SK-N-SH treated with all-trans-retinoic acid at 6 μM for 48 hours (cell line): Measurements from ENCODE around the gene COL10A1.

Experiments
- ATAC-seq: fragments of 200-7000 bp; cut with Tn5 transposase; 3 replicates; pipeline ENCODE4 v1.9.1; 2020; ENCODE audit warnings: mild to moderate bottlenecking, moderate library complexity
- ARNTL ChIP-seq: fragments of 450-650 bp; formaldehyde crosslinking; IDR thresholded peaks from 2 replicates; pipeline ENCODE4 v1.5.0; 2020; ENCODE audit warnings: low read depth, mild to moderate bottlenecking, moderate library complexity, borderline replicate concordance
- BACH2 ChIP-seq: fragments of 250-450 bp; sonication (Bioruptor Pico); IDR thresholded peaks from 2 replicates; pipeline ENCODE4 v1.9.0; 2021; ENCODE audit warnings: mild to moderate bottlenecking, borderline replicate concordance
- CREB5 ChIP-seq: fragments of 250-450 bp; sonication (Bioruptor Pico); IDR thresholded peaks from 2 replicates; pipeline ENCODE4 v1.5.1; 2020; ENCODE audit warnings: low read depth, mild to moderate bottlenecking, moderate library complexity
- CSDC2 ChIP-seq: fragments of 250-450 bp; sonication (Bioruptor Pico); IDR thresholded peaks from 2 replicates; pipeline ENCODE4 v1.5.0; 2020; ENCODE audit warnings: mild to moderate bottlenecking, moderate library complexity
- ESRRG ChIP-seq: fragments of 250-450 bp; sonication (Bioruptor Pico); IDR thresholded peaks from 2 replicates; pipeline ENCODE4 v1.6.1; 2021; ENCODE audit warnings: mild to moderate bottlenecking
- ISL1 ChIP-seq: fragments of 250-450 bp; sonication (Bioruptor Pico); IDR thresholded peaks from 2 replicates; pipeline ENCODE4 v2.1.2; 2022; ENCODE audit warnings: mild to moderate bottlenecking, moderate library complexity
- OSR1 ChIP-seq: fragments of 250-450 bp; sonication (Bioruptor Pico); IDR thresholded peaks from 2 replicates; pipeline ENCODE4 v1.8.0; 2022; ENCODE audit warnings: moderate library complexity, mild to moderate bottlenecking, inconsistent platforms
- PPARA ChIP-seq: fragments of 250-450 bp; sonication (Bioruptor Pico); IDR thresholded peaks from 2 replicates; pipeline ENCODE4 v1.5.0; 2020; ENCODE audit warnings: mild to moderate bottlenecking, borderline replicate concordance
- RARB ChIP-seq: fragments of 250-450 bp; sonication (Bioruptor Pico); IDR thresholded peaks from 2 replicates; pipeline ENCODE4 v1.8.0; 2021; ENCODE audit warnings: mild to moderate bottlenecking, moderate library complexity
- SNAI2 ChIP-seq: fragments of 250-450 bp; sonication (Bioruptor Pico); IDR thresholded peaks from 2 replicates; pipeline ENCODE4 v1.5.0; 2020; ENCODE audit warnings: mild to moderate bottlenecking, moderate library complexity
- TCF4 ChIP-seq: fragments of 250-450 bp; sonication (Bioruptor Pico); IDR thresholded peaks from 2 replicates; pipeline ENCODE4 v1.8.0; 2021; ENCODE audit warnings: mild to moderate bottlenecking, moderate library complexity, borderline replicate concordance
- TOX ChIP-seq: fragments of 250-450 bp; sonication (Bioruptor Pico); IDR thresholded peaks from 2 replicates; pipeline ENCODE4 v1.8.0; 2021; ENCODE audit warnings: mild to moderate bottlenecking, moderate library complexity, borderline replicate concordance
- TSHZ2 ChIP-seq: fragments of 250-450 bp; sonication (Bioruptor Pico); IDR thresholded peaks from 2 replicates; pipeline ENCODE4 v1.5.0; 2020; ENCODE audit warnings: mild to moderate bottlenecking, moderate library complexity
- ZC3H10 ChIP-seq: fragments of 250-450 bp; sonication (Bioruptor Pico); IDR thresholded peaks from 2 replicates; pipeline ENCODE4 v1.5.1; 2021; ENCODE audit warnings: mild to moderate bottlenecking, moderate library complexity
- ZFP3 ChIP-seq: fragments of 250-450 bp; sonication (Bioruptor Pico); IDR thresholded peaks from 2 replicates; pipeline ENCODE4 v1.5.0; 2020; ENCODE audit warnings: mild to moderate bottlenecking, moderate library complexity
- ZFP30 ChIP-seq: fragments of 450-650 bp; formaldehyde crosslinking; IDR thresholded peaks from 2 replicates; pipeline ENCODE4 v1.5.0; 2022; ENCODE audit warnings: mild to moderate bottlenecking, moderate library complexity
- ZNF565 ChIP-seq: fragments of 450-650 bp; formaldehyde crosslinking; conservative IDR thresholded peaks from 2 replicates; pipeline ENCODE4 v1.5.0; 2020; ENCODE audit warnings: low read depth, mild to moderate bottlenecking, moderate library complexity
- ZNF70 ChIP-seq: fragments of 450-650 bp; formaldehyde crosslinking; IDR thresholded peaks from 2 replicates; pipeline ENCODE4 v1.5.0; 2020; ENCODE audit warnings: mild to moderate bottlenecking, moderate library complexity
- TF ChIP-seq, protein P1 (sequence below): fragments of 250-450 bp; sonication (Bioruptor Pico); IDR thresholded peaks from 2 replicates; pipeline ENCODE4 v1.8.0; 2021; ENCODE audit warnings: low read depth, mild to moderate bottlenecking, moderate library complexity, borderline replicate concordance
- TF ChIP-seq, protein P2 (sequence below): fragments of 250-450 bp; sonication (Bioruptor Pico); IDR thresholded peaks from 2 replicates; pipeline ENCODE4 v1.8.0; 2020; ENCODE audit warnings: mild to moderate bottlenecking, moderate library complexity, borderline replicate concordance
- TF ChIP-seq, protein P3 (sequence below): fragments of 250-450 bp; sonication (Bioruptor Pico); IDR thresholded peaks from 2 replicates; pipeline ENCODE4 v1.5.1; 2021; ENCODE audit warnings: mild to moderate bottlenecking, moderate library complexity

COL10A1 gene

GRCh38 chr6:116139917-116140316, 14.0 kb upstream of the COL10A1 start (continued):
- TF ChIP-seq TSHZ2 (CRISPR knock-in tag) (no peak), ISL1 (no peak), RARB (CRISPR knock-in tag) (no peak), ZNF70 (CRISPR knock-in tag) (no peak)

GRCh38 chr6:116136933-116137340, 11.0 kb upstream of the COL10A1 start:
- no peak for ATAC-seq
- TF ChIP-seq SNAI2 (CRISPR knock-in tag) (no peak), CSDC2 (no peak), ZNF70 (CRISPR knock-in tag) (no peak), OSR1 (no peak), PPARA (CRISPR knock-in tag) (no peak)
- TF ChIP-seq, protein P1, sequence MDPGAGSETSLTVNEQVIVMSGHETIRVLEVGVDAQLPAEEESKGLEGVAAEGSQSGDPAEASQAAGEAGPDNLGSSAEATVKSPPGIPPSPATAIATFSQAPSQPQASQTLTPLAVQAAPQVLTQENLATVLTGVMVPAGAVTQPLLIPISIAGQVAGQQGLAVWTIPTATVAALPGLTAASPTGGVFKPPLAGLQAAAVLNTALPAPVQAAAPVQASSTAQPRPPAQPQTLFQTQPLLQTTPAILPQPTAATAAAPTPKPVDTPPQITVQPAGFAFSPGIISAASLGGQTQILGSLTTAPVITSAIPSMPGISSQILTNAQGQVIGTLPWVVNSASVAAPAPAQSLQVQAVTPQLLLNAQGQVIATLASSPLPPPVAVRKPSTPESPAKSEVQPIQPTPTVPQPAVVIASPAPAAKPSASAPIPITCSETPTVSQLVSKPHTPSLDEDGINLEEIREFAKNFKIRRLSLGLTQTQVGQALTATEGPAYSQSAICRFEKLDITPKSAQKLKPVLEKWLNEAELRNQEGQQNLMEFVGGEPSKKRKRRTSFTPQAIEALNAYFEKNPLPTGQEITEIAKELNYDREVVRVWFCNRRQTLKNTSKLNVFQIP (CRISPR knock-in tag): no peak
- TF ChIP-seq, protein P2, sequence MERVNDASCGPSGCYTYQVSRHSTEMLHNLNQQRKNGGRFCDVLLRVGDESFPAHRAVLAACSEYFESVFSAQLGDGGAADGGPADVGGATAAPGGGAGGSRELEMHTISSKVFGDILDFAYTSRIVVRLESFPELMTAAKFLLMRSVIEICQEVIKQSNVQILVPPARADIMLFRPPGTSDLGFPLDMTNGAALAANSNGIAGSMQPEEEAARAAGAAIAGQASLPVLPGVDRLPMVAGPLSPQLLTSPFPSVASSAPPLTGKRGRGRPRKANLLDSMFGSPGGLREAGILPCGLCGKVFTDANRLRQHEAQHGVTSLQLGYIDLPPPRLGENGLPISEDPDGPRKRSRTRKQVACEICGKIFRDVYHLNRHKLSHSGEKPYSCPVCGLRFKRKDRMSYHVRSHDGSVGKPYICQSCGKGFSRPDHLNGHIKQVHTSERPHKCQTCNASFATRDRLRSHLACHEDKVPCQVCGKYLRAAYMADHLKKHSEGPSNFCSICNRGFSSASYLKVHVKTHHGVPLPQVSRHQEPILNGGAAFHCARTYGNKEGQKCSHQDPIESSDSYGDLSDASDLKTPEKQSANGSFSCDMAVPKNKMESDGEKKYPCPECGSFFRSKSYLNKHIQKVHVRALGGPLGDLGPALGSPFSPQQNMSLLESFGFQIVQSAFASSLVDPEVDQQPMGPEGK (CRISPR knock-in tag): no peak

- TF ChIP-seq TCF4: no peak
- TF ChIP-seq ARNTL (CRISPR knock-in tag): no peak
- TF ChIP-seq ZFP3 (CRISPR knock-in tag): no peak
- no peak for ATAC-seq
Observed at GRCh38 chr6:116136373-116136772, 10.4 kb upstream of the COL10A1 start.

GRCh38 chr6:116133453-116133852, 7.5 kb upstream of the COL10A1 start:
- no peak for ATAC-seq

More at GRCh38 chr6:116133453-116133852, 7.5 kb upstream of the COL10A1 start:
- TF ChIP-seq SNAI2 (CRISPR knock-in tag): no peak
- TF ChIP-seq ZFP30: no peak
- no peak for TF ChIP-seq TSHZ2 (CRISPR knock-in tag)
- TF ChIP-seq ZC3H10 (CRISPR knock-in tag): no peak
- TF ChIP-seq ARNTL (CRISPR knock-in tag): no peak
- no peak for TF ChIP-seq TCF4
- TF ChIP-seq, protein P1 (CRISPR knock-in tag): no peak
- no peak for TF ChIP-seq ESRRG (CRISPR knock-in tag)
- TF ChIP-seq BACH2 (CRISPR knock-in tag): no peak
- no peak for TF ChIP-seq OSR1
- no peak for TF ChIP-seq RARB (CRISPR knock-in tag)
- TF ChIP-seq CREB5 (CRISPR knock-in tag): no peak
- no peak for TF ChIP-seq ZNF565 (CRISPR knock-in tag)
- no peak for TF ChIP-seq ISL1
- no peak for TF ChIP-seq ZNF70 (CRISPR knock-in tag)
- TF ChIP-seq, protein P3, sequence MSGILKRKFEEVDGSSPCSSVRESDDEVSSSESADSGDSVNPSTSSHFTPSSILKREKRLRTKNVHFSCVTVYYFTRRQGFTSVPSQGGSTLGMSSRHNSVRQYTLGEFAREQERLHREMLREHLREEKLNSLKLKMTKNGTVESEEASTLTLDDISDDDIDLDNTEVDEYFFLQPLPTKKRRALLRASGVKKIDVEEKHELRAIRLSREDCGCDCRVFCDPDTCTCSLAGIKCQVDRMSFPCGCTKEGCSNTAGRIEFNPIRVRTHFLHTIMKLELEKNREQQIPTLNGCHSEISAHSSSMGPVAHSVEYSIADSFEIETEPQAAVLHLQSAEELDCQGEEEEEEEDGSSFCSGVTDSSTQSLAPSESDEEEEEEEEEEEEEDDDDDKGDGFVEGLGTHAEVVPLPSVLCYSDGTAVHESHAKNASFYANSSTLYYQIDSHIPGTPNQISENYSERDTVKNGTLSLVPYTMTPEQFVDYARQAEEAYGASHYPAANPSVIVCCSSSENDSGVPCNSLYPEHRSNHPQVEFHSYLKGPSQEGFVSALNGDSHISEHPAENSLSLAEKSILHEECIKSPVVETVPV (CRISPR knock-in tag): no peak
- TF ChIP-seq TOX (CRISPR knock-in tag): no peak
- no peak for TF ChIP-seq CSDC2
